ENCODE data around the gene ENO2.

GRCh38 chr12:6943389-6943721 is 29.0 kb downstream of the ENO2 start:
- no peak for TF ChIP-seq CTCF (IDR thresholded peaks at IDR 0.05; ENCODE audit: insufficient read depth, low read length)
- no peak for TF ChIP-seq GABPA (IDR thresholded peaks at IDR 0.05; ENCODE audit: low read depth)
